MM.1S (cell line): ENCODE measurements around the gene AFP.

Experiments used
- EZH2phosphoT487 ChIP-seq: fragments of 300-600 bp; sonication (generic); IDR thresholded peaks from 2 replicates; pipeline ENCODE4 v1.6.1; 2018; ENCODE audit warnings: antibody characterized with exemption, low read length
- TF ChIP-seq, protein P1 (sequence below): fragments of 300-600 bp; sonication (generic); IDR thresholded peaks from 2 replicates; pipeline ENCODE4 v1.5.1; 2016; ENCODE audit warnings: antibody characterized with exemption, low read length, mixed read lengths

DNA sequence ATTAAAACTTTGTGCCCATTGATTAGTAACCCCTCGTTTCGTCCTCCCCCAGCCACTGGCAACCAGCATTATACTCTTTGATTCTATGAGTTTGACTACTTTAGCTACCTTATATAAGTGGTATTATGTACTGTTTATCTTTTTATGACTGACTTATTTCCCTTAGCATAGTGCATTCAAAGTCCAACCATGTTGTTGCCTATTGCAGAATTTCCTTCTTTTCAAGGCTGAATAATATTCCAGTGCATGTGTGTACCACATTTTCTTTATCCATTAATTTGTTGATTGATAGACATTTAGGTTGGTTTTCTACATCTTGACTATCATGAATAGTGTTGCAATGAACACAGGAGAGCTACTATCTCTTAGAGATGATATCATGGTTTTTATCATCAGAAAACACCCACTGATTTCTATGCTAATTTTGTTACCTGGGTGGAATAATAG, 28.8 kb upstream of the AFP start:
- TF ChIP-seq EZH2phosphoT487 = no peak
- TF ChIP-seq, protein P1, sequence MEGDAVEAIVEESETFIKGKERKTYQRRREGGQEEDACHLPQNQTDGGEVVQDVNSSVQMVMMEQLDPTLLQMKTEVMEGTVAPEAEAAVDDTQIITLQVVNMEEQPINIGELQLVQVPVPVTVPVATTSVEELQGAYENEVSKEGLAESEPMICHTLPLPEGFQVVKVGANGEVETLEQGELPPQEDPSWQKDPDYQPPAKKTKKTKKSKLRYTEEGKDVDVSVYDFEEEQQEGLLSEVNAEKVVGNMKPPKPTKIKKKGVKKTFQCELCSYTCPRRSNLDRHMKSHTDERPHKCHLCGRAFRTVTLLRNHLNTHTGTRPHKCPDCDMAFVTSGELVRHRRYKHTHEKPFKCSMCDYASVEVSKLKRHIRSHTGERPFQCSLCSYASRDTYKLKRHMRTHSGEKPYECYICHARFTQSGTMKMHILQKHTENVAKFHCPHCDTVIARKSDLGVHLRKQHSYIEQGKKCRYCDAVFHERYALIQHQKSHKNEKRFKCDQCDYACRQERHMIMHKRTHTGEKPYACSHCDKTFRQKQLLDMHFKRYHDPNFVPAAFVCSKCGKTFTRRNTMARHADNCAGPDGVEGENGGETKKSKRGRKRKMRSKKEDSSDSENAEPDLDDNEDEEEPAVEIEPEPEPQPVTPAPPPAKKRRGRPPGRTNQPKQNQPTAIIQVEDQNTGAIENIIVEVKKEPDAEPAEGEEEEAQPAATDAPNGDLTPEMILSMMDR = no peak
